Hematopoietic multipotent progenitor cell treated with erythropoietin and hydrocortisone succinate and interleukin-3 and kit ligand, for 6 days (in vitro differentiated cells): ENCODE results near the gene TANK.
A peak's percentile ranks its signal among the peaks of the same experiment; 100 is the strongest.

Source experiments
- DNase-seq: peaks from one replicate; pipeline ENCODE4 v3.0.0-alpha.2; 2015

The TANK gene

DNA sequence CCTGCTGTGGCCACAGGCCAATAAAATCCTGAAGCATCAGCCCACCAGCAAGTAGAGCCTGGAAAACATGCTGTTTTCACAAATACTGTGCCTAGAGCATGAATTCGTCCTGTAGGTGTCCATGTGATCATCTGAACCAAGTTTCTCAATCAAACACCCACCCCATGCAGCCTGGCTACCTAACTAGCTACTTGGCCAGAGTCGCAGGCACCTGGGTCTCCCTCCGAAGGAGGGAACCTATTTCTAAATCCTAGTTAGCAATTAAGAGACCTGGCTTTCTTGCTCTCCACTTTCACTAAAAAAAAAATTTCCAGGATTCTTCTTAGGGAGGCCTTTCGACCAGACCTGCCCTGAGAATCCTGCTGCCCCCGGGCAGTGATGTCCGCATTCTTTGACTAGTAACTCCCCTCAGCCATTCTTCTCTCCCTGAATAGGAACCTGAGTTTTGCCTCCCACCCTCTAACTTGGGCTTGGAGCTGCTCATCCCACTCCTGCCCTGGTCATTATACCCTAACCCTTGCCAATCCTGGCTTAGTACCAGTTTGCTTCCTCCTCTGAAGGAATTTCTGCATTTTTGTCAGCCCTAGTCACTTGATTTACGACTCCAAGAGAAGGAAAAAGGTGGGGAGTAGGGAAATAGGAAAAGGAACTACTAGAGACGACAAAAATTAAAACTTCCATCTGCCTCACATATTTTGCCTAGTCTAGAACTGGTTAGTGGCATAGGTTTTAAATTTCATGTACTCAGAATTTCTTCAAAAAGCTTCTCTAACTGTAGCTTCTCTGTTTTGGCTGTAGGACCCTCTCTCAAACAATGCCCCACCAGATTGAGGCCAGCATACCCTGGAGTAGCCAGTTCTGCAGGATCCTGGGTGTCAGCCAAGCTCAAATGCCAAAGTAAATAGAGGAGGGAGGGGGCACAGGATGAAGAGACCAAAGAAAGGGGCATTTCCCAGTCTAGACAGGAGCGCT lies 25.4 kb upstream of the TANK start:
- DNase-seq: no peak

DNA sequence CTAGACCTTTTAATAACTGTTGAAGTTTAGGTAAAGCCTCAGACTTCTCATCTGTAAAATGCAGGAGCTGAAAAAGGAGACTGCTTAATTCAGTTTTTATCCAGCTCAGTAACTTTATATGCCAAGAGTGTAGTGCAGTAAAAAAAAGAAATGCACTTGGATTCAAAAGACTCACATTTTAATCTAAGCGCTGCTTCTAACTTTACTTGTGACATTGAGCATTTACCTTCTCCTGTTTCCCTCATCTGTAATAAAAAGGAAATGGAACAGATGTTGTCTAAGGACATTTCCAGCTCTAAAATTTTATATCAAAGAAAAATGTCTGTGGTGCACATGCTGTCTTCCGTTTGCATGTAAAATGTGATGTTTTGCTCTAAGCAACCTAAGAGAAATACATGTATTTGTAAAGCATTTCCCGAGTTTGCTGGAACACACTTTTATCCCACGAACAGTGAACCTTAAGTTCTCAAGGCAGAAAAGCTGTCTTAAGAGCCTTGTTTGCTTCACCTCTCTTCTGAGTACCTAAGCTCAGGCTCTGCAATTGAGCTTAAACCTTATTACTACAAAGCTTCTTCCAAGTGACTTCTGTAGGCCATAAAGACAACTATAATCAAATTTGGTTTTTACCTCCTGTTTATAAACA lies 24.2 kb upstream of the TANK start:
- peak; percentile 25 for DNase-seq

DNA sequence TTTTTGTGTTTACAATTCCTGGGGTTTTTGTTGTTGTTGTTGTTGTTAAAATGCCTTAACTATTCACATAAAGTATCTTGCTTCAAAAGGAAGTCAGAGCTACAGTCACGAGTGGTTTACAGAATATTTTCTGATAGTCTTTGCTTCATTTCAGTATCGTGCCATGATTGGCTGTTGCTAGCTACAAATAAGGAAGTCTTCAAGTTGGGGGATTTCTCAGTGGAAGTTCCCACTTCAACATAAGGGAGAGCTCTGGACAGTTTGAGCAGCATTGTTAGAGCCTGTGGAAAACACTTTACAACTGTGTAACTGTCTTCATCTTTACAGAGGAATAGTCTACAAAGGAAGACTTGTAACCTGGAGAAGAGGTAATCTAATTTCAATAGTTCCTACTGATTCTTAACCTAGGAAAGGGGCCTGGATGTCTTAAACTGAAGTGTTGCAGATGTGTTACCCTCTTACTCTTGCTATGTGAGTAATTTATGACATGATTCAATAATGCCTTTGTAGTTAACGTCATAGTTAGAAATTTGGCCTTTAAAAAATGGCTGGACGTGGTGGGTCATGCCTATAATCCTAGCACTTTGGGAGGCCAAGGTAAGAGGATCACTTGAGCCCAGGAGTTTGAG lies 23.4 kb upstream of the TANK start:
- DNase-seq: peak; percentile 87

DNA sequence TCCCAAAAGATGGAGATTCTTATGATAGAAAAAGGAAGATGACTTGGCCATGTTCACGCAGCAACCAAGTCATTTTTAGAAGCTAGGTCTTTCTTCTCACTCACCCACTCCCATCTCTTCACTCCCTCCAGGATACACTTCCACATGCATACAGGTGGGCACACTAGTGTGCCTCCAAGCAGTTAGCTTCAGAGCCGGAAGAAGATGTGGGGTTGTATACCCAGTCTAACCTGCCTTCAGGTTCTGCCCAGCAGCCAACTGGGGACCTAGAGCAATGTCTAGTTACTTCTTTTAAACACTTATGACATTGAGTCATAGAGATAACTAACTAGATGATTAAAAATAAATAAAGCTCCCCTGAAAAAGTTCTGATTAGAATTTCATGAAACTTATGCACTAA lies 21.8 kb upstream of the TANK start:
- DNase-seq: peak; percentile 28

DNA sequence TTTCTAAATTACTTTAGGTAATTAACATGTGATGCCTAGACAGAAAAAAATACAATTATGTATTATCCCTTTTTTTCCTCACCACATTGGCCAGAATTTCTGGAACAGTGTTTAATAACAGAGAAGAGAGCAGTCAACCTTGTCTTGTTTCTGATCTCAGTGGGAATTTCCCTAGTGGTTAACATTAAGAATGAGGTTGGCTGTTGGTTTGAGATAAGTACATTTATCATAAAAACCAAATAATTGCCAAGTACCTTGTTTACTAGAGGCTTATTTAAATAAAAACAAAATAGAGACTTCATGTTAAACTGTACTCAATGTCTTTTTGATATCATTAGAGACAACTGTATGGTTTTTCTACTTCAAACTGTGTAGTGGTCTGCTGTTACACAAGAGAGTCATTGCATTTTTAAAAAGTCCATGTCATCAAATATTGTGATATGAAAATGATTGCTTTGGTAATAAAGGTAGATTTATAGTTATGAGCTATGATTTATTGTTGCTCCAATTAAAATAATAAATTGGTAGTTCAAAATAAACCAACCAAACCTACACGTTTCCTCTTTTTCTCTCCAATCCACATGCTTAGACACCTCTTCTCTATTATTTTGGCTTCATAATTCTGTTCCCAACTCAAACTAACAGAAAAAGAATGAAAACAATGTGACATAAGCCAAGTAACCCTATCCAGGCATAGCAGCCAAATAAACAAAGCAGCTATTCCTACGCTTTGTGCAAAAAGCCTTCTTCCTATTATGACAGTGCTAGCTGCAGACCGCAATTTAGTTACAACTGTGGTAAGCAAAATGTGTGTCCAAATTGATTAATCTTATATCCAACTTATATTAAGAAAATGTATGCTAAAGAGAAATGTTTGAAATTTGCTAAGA lies 20.9 kb upstream of the TANK start:
- DNase-seq: peak; percentile 74

DNA sequence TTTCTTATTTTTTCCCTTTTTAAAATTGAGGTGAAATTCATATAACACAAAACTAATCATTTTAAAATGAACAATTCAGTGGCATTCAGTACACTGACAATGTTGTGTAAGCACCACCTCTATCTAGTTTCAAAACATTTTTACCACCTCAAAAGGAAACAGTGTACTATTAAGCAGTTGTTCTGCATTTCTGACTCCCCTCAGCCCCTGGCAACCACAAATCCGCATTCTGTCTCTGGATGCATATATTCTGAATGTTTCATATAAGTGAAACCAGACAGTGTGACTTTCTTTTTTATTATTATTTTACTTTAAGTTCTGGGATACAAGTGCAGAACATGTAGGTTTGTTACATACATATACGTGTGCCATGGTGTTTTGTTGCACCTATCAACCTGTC lies 19.2 kb upstream of the TANK start:
- peak; percentile 51 for DNase-seq

DNA sequence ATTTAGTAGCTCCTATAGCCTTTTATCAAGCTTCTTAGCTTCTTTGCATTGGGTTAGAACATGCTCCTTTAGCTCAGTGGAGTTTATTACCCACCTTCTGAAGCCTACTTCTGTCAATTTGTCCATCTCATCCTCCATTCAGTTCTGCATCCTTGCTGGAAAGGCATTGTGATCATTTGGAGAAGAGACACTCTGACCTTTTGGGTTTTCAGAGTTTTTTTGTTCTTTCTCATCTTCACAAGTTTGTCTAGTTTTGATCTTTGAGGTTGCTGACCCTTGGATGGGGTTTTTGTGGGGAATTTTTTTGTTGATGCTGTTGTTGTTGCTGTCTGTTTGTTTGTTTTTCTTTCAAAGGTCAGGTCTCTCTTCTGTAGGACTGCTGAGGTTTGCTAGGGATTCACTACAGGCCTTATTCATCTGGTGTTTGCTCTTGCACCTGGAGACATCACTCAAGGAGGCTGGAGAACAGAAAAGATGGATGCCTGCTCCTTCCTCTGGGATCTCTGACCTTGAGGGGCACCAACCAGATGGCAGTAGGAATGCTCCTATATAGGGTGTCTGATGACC lies 13.9 kb upstream of the TANK start:
- DNase-seq: no peak

DNA sequence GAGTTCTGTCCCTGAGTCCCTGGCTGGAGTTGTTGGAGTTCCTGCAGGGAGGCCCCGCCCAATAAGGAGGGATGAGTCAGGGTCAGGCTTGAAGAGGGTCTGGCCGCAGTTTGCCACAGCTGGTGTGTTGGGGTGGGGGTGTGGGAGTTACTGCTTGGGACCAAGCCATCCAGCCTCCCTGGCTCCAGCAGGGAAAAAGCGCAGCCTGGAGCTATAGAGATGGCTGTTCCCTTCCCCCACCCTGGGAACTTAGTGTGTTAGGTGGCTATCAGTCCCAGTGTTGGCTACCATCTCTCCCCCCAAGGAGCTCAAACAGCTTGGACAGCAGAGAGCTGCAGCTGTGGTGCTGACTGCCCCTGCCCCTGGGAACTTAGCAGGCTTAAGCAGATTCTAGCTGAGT lies 13.2 kb upstream of the TANK start:
- DNase-seq: no peak

DNA sequence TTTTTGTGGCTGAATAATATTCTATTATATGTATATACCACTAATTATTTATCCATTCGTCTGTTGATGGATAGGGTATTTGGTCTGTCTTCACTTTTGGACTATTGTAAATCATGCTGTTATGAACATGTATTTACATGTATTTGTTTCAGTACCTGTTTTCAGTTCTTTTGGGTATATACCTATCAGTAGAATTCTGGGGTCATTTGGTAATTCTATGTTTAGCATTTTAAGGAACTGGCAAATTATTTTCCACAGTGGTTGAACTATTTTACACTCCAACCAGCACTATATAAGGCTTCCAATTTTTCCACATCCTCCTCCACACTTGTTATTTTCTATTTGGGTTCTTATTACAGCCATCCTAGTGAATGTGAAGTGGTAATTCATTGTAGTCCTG lies 12.4 kb upstream of the TANK start:
- DNase-seq: no peak

DNA sequence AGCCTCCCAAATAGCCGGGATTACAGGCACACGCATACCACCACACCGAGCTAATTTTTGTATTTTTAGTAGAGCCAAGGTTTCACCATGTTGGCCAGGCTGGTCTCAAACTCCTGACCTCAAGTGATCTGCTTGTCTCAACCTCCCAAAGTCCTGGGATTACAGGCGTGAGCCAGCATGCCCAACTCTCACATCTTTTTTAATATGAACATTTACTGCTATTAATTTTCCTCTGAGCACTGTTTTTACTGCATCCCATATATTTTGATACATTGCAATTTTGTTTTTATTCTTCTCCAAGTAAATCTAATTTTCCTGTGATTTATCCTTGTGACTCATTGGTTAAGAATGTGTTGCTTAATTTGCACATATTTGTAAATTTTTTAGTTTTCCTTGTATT lies 9.5 kb upstream of the TANK start:
- no peak for DNase-seq

DNA sequence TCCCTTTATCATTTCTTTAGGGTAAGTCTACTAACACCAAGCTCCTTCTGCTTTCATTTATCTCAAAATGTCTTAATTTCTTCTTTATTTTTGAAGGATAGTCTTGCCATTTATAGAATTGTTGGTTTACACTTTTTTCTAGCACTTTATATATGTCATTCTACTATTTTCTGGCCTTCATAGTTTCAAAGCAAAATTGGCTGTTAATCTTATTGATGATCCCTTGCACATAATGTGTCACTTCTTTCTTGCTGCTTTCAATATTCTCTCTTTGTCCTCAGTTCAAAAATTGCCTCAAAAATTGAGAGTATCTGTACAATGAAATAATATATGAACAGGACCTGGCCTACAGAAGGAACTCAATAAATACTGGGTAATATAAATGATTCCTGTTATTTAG lies 7.9 kb upstream of the TANK start:
- DNase-seq: no peak

DNA sequence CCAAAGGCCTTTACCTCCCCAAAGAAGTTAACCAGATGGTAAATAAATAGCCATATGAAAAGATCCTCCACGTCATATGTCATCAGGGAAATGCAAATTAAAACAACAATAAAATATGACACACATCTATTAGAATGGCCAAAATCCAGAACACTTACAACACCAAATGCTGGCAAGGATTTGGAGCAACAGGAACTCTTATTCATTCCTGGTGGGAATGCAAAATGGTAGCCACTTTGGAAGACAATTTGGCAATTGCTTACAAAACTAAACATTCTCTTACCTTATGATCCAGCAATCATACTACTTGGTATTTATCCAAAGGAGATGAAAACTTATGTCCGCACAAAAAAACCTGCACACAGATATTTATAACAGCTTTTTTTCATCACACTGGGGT lies 1.3 kb upstream of the TANK start:
- no peak for DNase-seq

DNA sequence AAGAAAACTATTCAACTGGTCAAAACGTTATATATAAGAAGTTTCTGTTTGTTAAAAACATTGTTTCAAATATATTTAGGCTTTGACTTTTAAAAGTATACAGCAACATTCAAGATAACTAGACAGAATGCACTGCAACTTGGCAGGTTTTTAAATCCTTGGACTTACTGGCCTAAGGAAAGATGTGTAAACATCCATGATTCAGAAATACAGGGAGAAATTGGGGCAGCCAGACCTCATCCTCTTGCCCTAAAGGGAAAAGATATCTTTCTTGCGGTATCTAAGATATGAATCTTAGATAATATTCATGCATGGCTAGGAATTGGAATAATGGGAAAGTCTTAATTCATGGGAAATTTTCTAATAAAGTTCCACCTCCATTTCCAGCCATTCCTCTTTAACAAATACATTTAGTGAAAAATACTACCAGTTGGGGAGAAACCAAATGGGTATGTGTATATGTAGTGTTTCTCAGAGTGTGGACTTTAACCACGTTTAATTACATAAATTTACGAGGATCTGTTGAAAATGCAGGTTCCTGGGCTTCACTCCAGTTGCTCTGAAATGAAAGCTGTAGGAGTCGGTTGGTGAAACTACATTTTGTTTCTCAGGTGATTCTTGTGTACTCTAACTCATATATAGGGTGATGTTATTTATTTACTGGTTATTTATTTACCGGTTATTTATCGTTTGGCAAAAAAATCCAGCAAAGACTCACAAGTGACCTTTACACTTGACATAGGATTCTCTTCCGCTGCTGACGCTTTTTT lies 587 bp upstream of the TANK start:
- no peak for DNase-seq

DNA sequence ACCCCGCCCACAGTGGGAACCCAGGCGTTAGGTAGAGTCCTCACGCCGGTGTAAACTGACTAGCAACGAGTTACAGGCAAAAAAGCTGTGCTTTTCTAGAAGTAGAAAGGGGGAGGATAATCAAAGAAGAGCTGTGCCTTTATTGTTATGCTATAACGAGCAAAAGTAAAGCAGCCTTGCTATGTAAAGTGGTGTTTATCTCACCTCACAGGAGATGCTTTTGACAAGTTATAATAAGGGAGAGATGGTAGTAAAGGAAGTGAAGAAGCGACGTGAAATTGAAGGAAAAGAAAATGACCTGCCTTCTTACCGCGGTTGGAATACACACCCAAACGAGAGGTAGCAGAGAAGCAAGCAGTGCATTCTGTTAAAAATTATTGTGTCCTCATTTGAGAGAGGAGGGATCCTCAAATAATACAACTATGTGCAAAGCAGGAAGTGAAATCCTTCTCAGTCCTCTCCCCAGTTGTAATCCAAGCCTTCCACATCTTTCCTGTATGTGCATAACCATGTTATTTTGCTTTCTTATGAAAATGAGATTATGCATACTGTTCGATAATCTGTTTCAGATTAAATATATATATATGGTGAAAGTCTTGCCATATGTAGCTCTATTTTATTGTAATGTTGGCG lies 962 bp downstream of the TANK start:
- DNase-seq: peak; percentile 48

DNA sequence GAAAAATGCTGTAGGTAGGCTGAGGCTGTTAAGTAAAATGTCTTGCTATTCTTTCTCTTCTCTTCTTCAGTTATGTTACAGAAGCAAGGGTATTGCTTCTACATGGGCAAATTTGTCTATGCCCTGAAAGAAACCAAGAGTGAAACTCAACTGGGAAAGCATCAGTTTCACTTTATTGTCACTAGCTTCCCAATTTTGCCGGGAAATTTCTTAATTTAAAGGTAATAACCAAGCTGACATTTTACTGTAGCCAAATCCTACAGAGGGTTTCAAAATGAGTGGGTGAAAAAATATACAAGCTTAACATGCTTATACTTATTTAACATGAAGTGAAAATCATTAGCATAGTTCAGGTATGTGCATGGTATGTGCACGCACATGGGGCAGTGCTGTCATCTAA lies 3.2 kb downstream of the TANK start:
- no peak for DNase-seq

DNA sequence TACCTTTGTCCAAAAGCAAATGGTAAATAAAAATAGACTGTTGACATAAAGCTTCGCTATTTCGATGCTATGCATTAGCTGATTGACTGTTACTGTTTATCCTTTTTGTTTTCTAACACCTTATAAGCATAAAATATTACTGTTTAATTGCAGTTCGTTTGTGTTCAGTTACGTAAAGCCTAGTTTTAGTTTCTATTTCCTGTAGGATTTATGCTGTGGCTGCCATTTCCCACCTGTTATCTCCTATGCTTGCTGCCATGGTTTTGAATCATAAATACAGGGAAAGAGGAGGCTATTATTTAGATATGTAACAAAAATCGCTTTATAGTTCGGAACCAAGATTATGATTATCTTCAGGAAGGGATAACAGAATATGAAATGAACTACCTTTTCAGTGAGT lies 3.9 kb downstream of the TANK start:
- no peak for DNase-seq

DNA sequence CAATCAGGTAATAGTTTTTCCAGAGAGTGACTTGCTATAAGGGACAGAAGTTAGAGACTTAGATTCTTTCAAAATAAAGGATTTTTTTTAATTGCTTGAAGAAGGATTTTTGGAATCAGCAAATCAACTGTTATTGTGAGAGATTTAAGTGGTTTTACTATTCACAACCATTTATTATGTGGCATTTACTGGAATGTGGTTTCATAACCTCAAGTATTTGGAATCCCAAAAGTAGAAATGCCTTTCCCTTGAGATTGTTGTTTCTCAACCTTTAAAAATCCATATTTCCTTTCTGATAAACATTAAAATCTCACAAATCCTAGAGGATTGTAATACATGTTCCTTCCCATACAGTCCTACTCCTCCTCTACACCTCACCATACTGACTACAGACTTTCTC lies 5.0 kb downstream of the TANK start:
- no peak for DNase-seq

DNA sequence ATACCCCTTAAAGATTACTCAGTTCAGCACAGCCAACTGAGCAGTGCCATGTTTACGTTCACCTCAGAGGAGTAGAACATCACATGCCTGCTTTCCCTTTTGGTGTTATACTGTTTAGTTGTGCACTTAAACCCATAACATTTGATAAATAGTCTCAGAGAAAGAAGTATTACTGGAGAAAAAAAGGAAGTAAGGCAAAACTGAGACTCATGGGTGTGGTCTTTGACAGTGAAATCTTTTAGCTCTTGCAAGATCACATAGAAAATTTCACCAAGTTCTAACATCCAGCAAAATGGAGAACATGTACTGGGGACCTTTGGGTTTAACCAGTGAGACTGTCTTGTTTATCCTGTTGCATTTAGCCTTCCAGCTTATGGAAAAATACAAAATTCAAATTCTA lies 5.6 kb downstream of the TANK start:
- peak; percentile 64 for DNase-seq

DNA sequence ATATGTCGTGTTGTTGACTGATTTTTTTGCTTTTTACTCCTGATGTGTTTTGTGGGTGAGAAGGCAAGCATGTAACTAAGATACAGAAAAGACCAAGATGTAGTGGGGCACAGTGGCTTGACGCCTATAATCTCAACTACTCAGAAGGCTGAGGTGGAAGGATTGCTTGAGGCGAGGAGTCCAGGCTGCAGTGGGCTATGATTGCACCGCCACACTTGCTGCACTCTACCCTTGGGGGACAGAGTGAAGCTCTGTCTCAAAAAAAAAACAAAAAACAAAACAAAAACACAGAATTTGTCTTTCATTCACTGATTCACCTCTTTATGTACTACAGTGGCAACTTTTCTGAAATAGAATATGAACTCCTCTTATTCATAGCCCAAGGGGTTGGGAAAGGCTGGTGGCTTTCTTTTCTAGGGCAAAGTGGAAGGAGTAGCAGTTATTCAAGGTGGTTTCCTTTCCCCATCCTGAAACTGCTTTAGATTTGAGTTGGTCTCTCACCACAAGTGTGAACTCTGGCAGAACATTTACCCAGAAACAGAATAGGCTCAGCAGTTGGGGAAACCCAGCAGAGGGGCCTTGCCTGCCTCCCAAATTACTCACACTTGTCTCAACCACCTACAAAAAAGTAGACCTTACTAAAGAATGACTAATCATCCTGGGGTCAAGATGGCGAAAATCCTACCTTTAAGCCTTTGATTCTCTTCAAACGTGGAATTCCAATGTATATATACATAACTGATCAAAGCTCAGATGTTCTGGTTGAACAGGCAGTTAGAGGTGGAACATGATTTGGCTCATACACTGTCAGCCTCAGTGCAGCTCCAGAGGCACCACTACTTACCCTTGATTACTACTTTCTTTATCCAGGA lies 6.5 kb downstream of the TANK start:
- DNase-seq: no peak

DNA sequence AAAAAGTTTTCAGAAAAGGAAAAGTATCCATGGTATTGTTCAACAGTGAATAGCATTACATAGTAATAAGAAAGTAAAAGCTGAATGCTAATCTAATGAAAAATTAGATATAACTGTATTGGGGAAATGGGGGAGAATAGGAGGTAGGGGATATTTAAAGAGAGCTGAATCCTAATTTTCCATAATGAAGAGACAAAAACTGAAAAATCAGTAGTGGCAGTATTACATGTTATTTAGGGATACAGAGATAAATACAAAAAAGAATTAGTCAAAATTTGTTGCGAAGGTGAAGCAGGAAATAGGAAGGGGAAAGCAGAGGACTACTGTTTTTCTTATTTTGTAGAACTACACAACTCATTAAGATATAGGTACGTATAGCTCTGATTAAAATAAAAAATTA lies 9.1 kb downstream of the TANK start:
- DNase-seq: no peak
